Measurements from ENCODE around the gene WLS. TPM values are rescaled to one million over a fixed set of nuclear protein-coding genes. Genes with fewer than 3 reads are reported as not detected.

WLS gene
- total RNA-seq, 1 donor from 2014 or later, result 113 TPM

DNA sequence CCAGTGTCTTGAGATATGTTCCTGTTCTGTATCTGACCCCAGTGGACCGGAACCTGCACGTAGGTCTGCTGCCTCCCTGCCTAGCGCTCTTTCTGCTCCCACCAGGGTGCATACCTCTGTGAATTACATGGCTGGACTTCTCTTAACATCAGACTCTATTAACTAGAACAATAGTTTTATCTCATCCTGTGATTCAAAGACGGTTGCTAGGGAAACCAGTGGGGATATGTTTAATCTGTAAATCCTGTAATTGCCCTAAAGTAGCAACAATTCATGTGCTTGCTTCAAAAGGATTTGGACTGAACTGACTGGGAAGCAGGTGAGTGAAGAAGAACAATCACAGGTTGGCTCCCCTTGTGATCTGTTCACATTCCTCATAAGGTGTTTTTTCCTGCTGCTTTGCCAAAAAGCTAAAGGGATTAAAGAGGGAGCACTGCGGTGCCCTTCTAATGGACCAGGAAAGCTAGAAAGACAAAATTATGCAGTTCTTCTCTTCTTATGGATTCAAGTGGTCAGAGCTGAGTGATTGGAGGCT lies 129.2 kb downstream of the WLS start:
- Histone ChIP-seq H3K27ac (replicated peaks) (no peak overlapping the region), H3K36me3 (peaks cover 4% of the 10 kb centered on the region), H3K4me3 (no peak overlapping the region), H3K27me3 (ENCODE audit: low read depth) (no peaks in the 10 kb centered on the region), H3K4me1 (no peaks in the 10 kb centered on the region), H3K9me3 (replicated peaks) (no peaks in the 10 kb centered on the region)
- TF ChIP-seq, protein P1, sequence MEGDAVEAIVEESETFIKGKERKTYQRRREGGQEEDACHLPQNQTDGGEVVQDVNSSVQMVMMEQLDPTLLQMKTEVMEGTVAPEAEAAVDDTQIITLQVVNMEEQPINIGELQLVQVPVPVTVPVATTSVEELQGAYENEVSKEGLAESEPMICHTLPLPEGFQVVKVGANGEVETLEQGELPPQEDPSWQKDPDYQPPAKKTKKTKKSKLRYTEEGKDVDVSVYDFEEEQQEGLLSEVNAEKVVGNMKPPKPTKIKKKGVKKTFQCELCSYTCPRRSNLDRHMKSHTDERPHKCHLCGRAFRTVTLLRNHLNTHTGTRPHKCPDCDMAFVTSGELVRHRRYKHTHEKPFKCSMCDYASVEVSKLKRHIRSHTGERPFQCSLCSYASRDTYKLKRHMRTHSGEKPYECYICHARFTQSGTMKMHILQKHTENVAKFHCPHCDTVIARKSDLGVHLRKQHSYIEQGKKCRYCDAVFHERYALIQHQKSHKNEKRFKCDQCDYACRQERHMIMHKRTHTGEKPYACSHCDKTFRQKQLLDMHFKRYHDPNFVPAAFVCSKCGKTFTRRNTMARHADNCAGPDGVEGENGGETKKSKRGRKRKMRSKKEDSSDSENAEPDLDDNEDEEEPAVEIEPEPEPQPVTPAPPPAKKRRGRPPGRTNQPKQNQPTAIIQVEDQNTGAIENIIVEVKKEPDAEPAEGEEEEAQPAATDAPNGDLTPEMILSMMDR (IDR thresholded peaks at IDR 0.05; ENCODE audit: borderline replicate concordance), result no peak
- intact Hi-C loops (cut with micrococcal nuclease), result no loop called here
- DNase-seq, result no peak

GRCh38 chr1:68101829-68102228 lies 130.5 kb downstream of the WLS start:
- no peak overlapping the region for H3K27ac ChIP-seq (replicated peaks)
- H3K4me1 ChIP-seq, result no peaks in the 10 kb centered on the region
- H3K4me3 ChIP-seq, result no peak overlapping the region
- H3K36me3 ChIP-seq, result peaks cover 4% of the 10 kb centered on the region
- TF ChIP-seq, protein P1 (IDR thresholded peaks at IDR 0.05; ENCODE audit: borderline replicate concordance), result no peak
- H3K9me3 ChIP-seq (replicated peaks), result no peaks in the 10 kb centered on the region
- intact Hi-C loops (cut with micrococcal nuclease), result no loop called here
- H3K27me3 ChIP-seq (ENCODE audit: low read depth), result no peaks in the 10 kb centered on the region
- no peak for DNase-seq

DNA sequence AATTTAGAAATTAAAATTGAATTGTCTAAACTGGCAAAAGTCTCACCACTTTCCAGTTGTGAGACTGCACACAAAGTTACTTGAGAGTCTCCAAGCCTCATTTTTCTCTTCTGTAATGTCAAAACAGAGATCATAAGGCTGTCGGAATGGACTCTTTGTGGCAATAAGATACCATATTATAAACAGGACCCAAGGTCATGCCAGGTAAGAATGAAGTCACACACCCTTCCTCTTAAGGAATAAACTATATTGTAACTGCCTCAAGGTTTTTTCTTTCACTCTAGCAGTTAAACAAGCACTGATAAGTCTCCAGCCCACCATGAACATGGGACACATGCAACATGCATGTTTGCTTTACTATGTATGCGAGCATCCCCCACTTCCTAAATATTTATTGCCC lies 131.8 kb downstream of the WLS start:
- no peak for DNase-seq
- Histone ChIP-seq H3K27me3 (ENCODE audit: low read depth) (no peaks in the 10 kb centered on the region), H3K9me3 (replicated peaks) (no peaks in the 10 kb centered on the region), H3K4me3 (no peak overlapping the region), H3K4me1 (no peaks in the 10 kb centered on the region), H3K36me3 (peaks cover 4% of the 10 kb centered on the region), H3K27ac (replicated peaks) (no peak overlapping the region)
- intact Hi-C loops (cut with micrococcal nuclease), result no loop called here
- TF ChIP-seq, protein P1 (IDR thresholded peaks at IDR 0.05; ENCODE audit: borderline replicate concordance), result no peak

DNA sequence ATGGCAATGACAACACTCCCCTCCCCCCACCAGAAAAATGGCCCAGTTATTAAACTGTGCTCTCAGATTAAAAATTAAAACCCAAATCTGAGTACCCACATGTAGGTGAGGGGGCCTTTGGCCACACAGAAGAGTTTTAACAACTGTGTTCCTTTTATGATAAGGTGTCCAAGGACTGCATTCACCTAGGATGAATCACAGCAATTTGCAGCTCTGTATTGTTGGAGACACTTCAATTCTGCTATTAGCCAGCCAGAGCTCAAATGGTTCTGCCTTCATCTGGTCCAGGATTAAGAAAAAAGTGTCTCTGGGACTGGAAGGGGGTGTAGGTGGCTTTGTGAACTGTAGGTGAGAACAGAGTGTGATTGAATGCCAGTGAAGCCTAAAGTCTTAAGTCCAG lies 138.6 kb downstream of the WLS start:
- no peak for DNase-seq
- intact Hi-C loops (cut with micrococcal nuclease), result no loop called here
- H3K27ac ChIP-seq (replicated peaks), result no peak overlapping the region

GRCh38 chr1:68087184-68087583 lies 145.1 kb downstream of the WLS start:
- Histone ChIP-seq H3K27me3 (ENCODE audit: low read depth) (no peaks in the 10 kb centered on the region), H3K36me3 (no peaks in the 10 kb centered on the region), H3K27ac (replicated peaks) (no peak overlapping the region), H3K4me1 (no peaks in the 10 kb centered on the region), H3K9me3 (replicated peaks) (peaks cover 16% of the 10 kb centered on the region), H3K4me3 (no peak overlapping the region)
- TF ChIP-seq, protein P1 (IDR thresholded peaks at IDR 0.05; ENCODE audit: borderline replicate concordance), result no peak
- intact Hi-C loops (cut with micrococcal nuclease), result no loop called here
- no peak for DNase-seq

More for the DNA sequence above, 138.6 kb downstream of the WLS start:
- no peaks in the 10 kb centered on the region for H3K27me3 ChIP-seq (ENCODE audit: low read depth)
- no peaks in the 10 kb centered on the region for H3K4me1 ChIP-seq
- peaks cover 4% of the 10 kb centered on the region for H3K36me3 ChIP-seq
- TF ChIP-seq, protein P1 (IDR thresholded peaks at IDR 0.05; ENCODE audit: borderline replicate concordance), result no peak
- peaks cover 9% of the 10 kb centered on the region for H3K9me3 ChIP-seq (replicated peaks)
- H3K4me3 ChIP-seq, result no peak overlapping the region

Data from left ventricle myocardium inferior (tissue), 1 donor.